Thymus (tissue), 11 donors: ENCODE measurements around the gene TMEM187. TPM values are rescaled to one million over a fixed set of nuclear protein-coding genes. Genes with fewer than 3 reads are reported as not detected.

Experiments used
- DNase-seq, 9 donors: peaks; one replicate each; pipeline ENCODE4 v3.0.0-alpha.2; 2013; ENCODE audit warnings: low spot score in 9 of 9, low read depth in 6 of 9, missing footprints in 1 of 9
- H3K27ac ChIP-seq, 2 donors: one replicate each; pipeline ENCODE4 v1.5.1; 2013; ENCODE audit warnings: control low read depth in 1 of 2, low read depth in 1 of 2, low read length in 1 of 2, mild to moderate bottlenecking in 1 of 2, moderate library complexity in 1 of 2
- H3K27me3 ChIP-seq, 2 donors: one replicate each; pipeline ENCODE4 v1.5.1; 2013; ENCODE audit warnings: low read length in 1 of 2; ENCODE audit not compliant: control insufficient read depth in 2 of 2, insufficient read depth in 1 of 2
- H3K36me3 ChIP-seq, 2 donors: one replicate each; pipeline ENCODE4 v1.5.1; 2013; ENCODE audit warnings: low read length in 1 of 2, mild to moderate bottlenecking in 1 of 2, moderate library complexity in 1 of 2; ENCODE audit not compliant: control insufficient read depth in 2 of 2, insufficient read depth in 2 of 2
- H3K4me1 ChIP-seq, 2 donors: one replicate each; pipeline ENCODE4 v1.5.1; 2013; ENCODE audit warnings: low read length in 2 of 2; ENCODE audit not compliant: control insufficient read depth in 2 of 2, insufficient read depth in 2 of 2
- H3K4me3 ChIP-seq, 2 donors: one replicate each; pipeline ENCODE4 v1.5.1; 2013; ENCODE audit warnings: low read length in 2 of 2, control low read depth in 1 of 2, mild to moderate bottlenecking in 1 of 2
- H3K9me3 ChIP-seq, 2 donors: one replicate each; pipeline ENCODE4 v1.5.1; 2013; ENCODE audit warnings: low read length in 1 of 2, mild to moderate bottlenecking in 1 of 2; ENCODE audit not compliant: control insufficient read depth in 2 of 2, insufficient read depth in 1 of 2
- WGBS: extraction: QIAGEN DNeasy Blood & Tissue Kit; methylation state at CpG from one replicate; pipeline ENCODE4 v1.1.7; 2013; 5-methylcytosine and 5-hydroxymethylcytosine counted together
- polyA plus RNA-seq: library from polyadenylated mRNA; stranded (reverse); fragments of 200-250 nt; gene quantifications from one replicate; pipeline ENCODE4 v1.2.3, GENCODE V29; 2013
- total RNA-seq: library from RNA; stranded (reverse); fragments of 120-200 nt; gene quantifications from one replicate; pipeline ENCODE4 v1.2.4, GENCODE V29; 2013
- donor health status: healthy.

The TMEM187 gene
- total and polyA plus RNA-seq, 2 donors = 5.9 to 6.9 TPM

DNA sequence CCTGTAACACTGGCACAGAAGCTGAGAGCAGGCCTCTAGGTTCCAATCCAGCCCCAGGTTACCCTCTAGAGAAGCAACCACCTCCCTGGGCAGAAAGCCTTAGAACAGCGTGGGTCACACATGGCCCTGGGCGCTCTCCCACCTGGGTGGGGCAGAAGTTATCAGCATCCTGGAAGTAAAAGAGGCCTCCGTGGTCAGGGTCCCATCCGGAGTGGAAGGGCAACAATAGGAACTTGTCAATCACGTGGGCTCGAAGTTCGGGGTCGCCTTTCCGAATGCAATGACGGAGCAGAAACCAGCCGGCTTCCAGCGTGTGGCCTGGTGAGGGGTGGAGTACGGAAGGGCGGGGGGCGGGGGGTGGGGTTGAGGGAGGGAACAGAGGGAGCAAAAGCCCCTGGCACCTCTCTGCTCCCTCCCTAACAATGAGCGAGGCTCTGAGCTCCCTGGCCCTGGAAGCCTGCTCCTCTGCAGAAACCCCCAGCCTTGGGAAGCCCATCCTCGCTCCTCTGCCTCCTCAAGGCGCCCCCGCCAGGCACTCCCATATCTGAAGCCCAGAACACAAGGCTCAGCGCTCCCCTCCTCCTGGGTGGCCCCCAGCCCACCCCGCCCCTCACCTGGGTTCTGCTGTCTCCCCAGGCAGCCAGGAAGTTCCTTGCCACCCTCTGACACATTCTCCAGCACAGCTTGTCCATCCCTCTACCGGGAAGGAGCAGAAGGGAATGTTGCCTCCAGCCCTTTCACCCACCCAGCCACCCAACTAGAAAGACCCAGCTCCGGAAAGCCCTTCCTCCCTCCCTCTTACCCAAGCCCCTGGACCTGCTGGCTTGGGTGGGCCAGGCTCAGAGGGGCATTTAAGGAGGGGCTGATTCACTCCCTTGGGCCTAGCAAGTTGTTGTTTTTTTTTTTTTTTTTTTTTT, 31.0 kb upstream of the TMEM187 start:
- Histone ChIP-seq H3K36me3 (no peaks in the 10 kb centered on the region), H3K4me3 (no peak overlapping the region), H3K9me3 (no peaks in the 10 kb centered on the region), H3K4me1 (peaks cover 9 to 34% of the 10 kb centered on the region in 2 donors), H3K27ac (no peak overlapping the region), H3K27me3 (peaks cover 0 to 34% of the 10 kb centered on the region in 2 donors)
- WGBS = 16% methylated on average over 23 of the region's 23 CpGs
- peak in 1 of 9 donors; percentile 26 for DNase-seq

DNA sequence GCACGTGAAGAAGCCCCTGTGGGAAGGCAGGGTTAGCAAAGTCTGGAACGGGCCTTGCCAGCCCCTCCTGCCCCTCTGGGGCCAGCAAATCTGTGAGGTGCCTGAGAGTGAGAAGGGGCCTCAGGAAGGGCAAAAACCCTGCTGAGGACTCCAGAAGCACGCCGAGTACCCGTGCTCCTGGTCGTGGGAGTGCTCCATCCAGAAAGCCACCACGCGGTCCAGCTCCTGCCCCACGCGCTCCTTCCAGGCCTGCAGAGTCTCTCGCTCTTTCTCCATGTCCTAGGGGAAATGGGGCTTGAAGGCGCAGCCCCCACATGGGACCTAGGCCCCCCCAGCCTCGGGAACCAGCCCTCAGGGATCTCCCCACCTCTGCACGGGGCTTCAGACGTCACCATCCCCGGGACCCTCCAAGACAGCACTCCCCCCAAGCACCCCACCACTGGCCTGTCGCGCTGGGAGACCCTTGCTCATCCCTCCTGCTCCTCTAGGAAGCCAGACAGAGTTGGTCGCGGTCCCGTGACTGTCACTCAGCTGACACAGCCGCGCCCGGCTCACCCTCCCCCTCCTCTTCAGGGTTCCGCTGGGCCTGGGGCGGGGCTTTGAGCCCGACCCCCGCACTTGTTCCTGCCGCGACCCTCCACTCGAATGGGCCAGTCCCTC, 28.3 kb upstream of the TMEM187 start, which contains the start of gene RENBP:
Gene RENBP, minus strand, starts transcription at position 504 of the 660 bp plus-strand sequence. Its CDS starts 33 bp downstream, at position 471.
- Histone ChIP-seq H3K4me3 (peak within 1 kb of the TSS; percentile 50 to 52), H3K27me3 (peaks cover 0 to 33% of the 10 kb centered on the region in 2 donors), H3K9me3 (no peaks in the 10 kb centered on the region), H3K4me1 (peaks cover 12 to 52% of the 10 kb centered on the region in 2 donors), H3K36me3 (peaks cover 9 to 16% of the 10 kb centered on the region in 2 donors), H3K27ac (no peak within 1 kb of the TSS)
- DNase-seq = peak in 3 of 9 donors; percentile 52 to 72 (median 59)
- 22% methylated on average over 30 of the region's 31 CpGs for WGBS

DNA sequence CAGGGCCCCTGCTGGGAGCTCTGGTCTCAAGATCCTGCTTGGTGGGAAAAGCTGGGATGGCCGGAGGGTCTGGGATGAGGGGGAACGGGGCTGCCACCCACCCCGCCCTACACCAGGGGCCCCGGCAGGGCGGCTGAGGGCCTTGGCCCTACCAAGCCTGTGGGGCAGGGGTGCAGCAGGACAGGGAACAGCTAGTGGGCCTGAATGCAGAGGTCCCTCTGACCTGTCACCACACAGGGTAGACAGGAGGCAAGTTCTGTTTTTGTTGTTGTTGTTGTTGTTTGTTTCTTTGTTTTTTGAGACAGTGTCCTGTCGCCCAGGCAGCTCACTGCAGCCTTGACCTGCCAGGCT, 27.8 kb upstream of the TMEM187 start:
- H3K36me3 ChIP-seq = peaks cover 13 to 21% of the 10 kb centered on the region in 2 donors
- no peak overlapping the region for H3K27ac ChIP-seq
- H3K4me3 ChIP-seq = peak overlapping the region; percentile 50 to 52
- H3K9me3 ChIP-seq = no peaks in the 10 kb centered on the region
- H3K27me3 ChIP-seq = peaks cover 0 to 28% of the 10 kb centered on the region in 2 donors
- DNase-seq = no peak
- 54% methylated on average over 6 of the region's 6 CpGs for WGBS
- peaks cover 12 to 57% of the 10 kb centered on the region in 2 donors for H3K4me1 ChIP-seq

DNA sequence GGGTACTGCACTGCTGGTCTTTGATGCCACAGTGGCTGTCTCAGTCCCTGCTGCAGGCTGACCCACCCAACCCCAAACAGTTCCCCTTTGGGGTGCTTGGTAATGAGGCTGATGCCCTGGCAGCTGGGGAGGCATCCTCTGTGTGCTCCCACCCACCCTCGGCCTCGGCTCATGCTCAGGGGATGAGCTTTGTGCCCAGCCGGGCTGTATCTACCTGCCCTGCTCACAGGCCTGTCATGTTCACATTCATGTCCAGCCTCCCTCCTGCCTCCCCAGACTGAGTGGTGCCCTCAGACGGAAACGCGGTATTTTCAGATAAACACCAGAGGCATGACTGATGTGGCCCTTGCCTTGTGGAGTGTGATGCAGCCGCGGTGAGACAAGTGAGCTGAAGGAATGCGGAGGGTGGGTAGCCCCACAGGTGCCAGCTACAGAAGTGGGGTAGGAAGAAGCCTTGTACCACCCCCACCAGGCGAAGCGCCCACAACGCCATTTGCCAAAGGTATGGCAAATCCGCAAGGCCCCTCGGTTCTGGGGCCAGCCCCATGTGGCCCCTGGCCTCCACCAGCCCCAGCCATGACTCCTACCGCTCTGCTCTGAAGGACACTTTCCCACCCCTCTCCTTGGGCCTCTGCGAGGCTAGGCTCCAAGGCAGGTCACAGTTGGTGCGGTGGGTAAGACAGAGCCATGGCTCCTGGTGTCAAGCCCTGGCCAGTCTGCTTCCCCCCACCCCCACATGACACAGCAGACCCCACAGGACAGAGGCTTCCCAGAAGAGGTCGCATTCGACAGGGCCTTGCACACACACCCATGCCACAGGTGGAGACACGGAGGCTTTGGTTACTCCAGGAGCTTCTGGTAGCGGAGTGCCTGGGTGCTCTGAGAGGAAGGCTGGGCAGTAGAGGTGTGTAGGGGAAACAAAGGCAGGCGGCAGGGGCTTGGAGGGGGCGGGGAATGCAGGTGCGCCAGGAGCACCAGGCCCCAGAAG, 26.3 kb upstream of the TMEM187 start:
- WGBS = 92% methylated on average over 24 of the region's 24 CpGs
- Histone ChIP-seq H3K27ac (no peak overlapping the region), H3K36me3 (peaks cover 28 to 35% of the 10 kb centered on the region in 2 donors)

DNA sequence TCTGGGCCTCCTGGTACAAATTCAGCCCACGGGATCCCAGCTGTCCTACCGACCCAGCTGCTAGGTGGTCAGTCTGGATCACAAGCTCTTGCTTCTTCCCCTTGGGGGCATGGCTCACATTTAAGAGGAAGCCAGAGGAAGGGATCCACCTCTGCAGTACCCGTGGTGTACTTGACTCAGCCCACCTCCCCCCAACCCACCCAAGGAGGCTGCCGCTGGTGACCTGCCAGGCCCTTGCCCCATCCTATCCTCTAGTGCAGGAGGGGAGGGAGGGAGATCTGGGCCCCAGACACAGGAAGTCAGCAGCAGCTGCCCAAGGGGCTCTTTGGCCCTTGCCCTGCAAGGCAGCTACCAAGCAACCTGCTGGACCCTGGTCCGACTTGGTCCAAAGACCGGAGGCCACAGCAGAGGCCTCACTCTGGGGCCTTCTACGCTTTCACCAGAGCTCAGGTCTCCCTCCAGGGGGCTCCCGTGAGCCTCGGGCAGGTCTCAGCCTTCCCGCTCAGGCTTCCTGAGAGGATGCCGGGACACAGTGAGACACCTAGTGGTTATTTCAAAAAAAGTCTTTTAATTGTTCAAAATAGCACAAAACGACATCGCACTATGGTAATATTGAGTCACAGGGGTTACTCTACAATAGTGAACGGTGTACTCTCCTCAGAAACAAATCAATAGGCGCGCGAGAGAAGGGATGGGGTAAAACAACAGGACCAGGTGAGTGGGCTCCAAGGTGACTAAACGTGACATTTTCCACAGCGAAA, 25.4 kb upstream of the TMEM187 start:
- Histone ChIP-seq H3K27me3 (peaks cover 0 to 19% of the 10 kb centered on the region in 2 donors), H3K9me3 (no peaks in the 10 kb centered on the region), H3K36me3 (peaks cover 37 to 45% of the 10 kb centered on the region in 2 donors), H3K4me3 (no peak overlapping the region), H3K27ac (peak overlapping the region in 1 of 2 donors; percentile 50), H3K4me1 (peaks cover 7 to 48% of the 10 kb centered on the region in 2 donors)
- peak in 3 of 9 donors; percentile 70 to 86 (median 84) for DNase-seq
- WGBS = 46% methylated on average over 19 of the region's 19 CpGs

More for the DNA sequence above, 26.3 kb upstream of the TMEM187 start:
- Histone ChIP-seq H3K9me3 (no peaks in the 10 kb centered on the region), H3K4me1 (peaks cover 12 to 55% of the 10 kb centered on the region in 2 donors), H3K4me3 (no peak overlapping the region), H3K27me3 (peaks cover 0 to 22% of the 10 kb centered on the region in 2 donors)
- no peak for DNase-seq

DNA sequence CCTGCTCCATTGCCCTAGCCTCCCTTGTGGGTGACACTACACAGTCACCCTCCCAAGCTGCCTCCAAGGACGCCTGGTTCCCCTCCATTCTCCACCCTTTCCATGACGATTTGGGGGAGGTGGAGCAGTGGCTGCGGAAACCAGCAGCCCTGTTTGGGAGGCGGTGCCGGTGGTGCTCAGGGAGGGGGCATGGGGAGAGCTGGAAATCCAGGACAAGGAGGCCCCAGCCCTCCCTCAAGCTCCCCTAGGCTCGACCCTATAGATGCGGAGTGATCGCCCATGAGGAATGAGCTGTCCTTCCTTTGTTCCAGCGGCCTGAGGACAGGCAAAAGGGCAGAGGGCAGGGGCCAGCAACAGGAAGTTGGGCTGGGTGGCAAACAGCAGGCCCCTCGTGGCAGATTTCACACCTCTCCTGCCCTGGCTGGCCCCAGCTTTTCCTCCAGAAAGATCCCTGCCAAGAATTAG, 24.5 kb upstream of the TMEM187 start:
- Histone ChIP-seq H3K36me3 (peaks cover 44 to 53% of the 10 kb centered on the region in 2 donors), H3K9me3 (no peaks in the 10 kb centered on the region), H3K4me3 (no peak overlapping the region), H3K4me1 (peaks cover 7 to 50% of the 10 kb centered on the region in 2 donors), H3K27me3 (peaks cover 0 to 13% of the 10 kb centered on the region in 2 donors), H3K27ac (peak overlapping the region in 1 of 2 donors; percentile 50)
- 96% methylated on average over 10 of the region's 10 CpGs for WGBS
- DNase-seq = no peak

DNA sequence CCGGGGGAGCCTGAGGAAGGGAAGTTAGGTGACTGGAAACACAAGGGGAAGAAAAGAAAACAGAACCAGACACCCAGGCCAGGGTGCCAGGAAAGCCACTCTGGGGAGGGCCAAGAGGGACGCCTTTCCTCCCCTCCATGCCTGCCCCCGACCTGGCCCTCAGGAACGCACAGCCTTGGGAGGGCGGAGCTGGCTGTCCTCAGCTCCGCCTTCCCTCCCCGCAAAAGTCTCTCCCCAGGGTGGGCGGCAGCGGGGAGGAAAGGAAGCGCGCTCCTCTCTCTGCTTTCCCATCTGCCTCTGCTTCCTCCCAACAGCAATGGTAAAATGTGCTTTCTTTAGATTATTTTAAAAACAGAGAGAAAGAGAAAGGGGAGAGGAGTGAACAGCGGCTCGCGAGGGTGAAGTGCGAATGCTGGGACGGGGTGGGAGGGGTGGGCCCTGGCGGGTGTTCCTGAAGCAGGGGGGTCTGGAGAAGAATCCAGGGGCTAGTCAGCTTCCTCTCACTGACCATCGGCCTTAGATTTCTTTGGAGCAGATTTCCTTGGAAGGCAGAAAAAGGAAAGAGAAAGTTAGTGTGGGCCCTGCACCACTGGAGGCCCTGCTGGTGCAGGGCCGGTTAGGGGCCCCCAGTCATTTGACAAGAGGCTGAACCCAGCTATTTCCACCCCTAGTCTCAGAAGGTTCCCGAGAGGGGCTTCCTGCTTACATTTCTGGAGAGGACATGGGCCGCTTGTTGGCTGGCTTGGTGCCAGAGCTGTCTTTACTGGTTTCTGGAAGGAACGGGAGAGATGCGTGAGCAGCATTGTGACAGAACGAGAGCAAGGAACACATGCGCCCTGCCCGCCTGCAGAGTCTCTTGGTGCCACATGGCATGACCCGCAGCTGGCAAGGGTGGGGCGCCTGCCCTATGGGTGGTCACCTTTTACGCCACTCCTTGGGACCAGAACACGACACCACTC, 23.4 kb upstream of the TMEM187 start:
- Histone ChIP-seq H3K9me3 (no peaks in the 10 kb centered on the region), H3K36me3 (peaks cover 51 to 64% of the 10 kb centered on the region in 2 donors), H3K4me1 (peaks cover 2 to 44% of the 10 kb centered on the region in 2 donors), H3K27ac (peak overlapping the region; percentile 36 to 69), H3K27me3 (peaks cover 0 to 4% of the 10 kb centered on the region in 2 donors), H3K4me3 (no peak overlapping the region)
- DNase-seq = peak in 1 of 9 donors; percentile 49
- WGBS = 67% methylated on average over 30 of the region's 30 CpGs
